Neural progenitor cell (in vitro differentiated cells): ENCODE results near the gene ACOT2.

ENCODE experiments used
- EZH2 ChIP-seq: fragments of 200-600 bp; sonication (generic); IDR thresholded peaks from 2 replicates; pipeline ENCODE4 v1.6.1; 2017; ENCODE audit warnings: antibody characterized with exemption, mild to moderate bottlenecking, moderate library complexity
- EZH2phosphoT487 ChIP-seq: fragments of 200-600 bp; sonication (generic); IDR thresholded peaks from 2 replicates; pipeline ENCODE4 v1.6.1; 2017; ENCODE audit warnings: antibody characterized with exemption

DNA sequence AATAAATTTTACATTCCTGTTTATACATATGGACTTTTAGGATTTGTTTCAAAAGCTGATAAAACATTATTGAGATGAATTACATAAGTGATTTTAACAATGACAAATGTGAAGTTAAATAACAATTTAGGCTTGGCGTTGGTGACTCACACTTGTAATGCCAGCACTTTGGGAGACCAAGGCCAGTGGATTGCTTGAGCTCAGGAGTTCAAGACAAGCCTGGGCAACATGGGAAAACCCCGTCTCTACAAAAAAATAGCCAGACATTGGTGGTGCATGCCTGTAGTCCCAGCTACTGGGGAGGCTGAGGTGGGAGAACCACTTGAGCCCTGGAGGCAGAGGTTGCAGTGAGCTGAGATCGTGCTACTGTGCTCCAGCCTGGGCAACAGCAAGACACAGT, 7.4 kb downstream of the ACOT2 start:
- TF ChIP-seq EZH2phosphoT487 (no peak), EZH2 (no peak)
